ENCODE measurements around the gene TRIM43. TPM values are rescaled to one million over a fixed set of nuclear protein-coding genes. Genes with fewer than 3 reads are reported as not detected.
A peak's percentile ranks its signal among the peaks of the same experiment; 100 is the strongest.
"Not testable (repeated sequence)": the region's sequence is repeated elsewhere in the genome, so short reads cannot be mapped to it uniquely, and the experiment has no call there.

TRIM43 gene
- total and polyA plus RNA-seq, 2 of the 4 experiments (the other 2 are of a cell fraction), result not detected

DNA sequence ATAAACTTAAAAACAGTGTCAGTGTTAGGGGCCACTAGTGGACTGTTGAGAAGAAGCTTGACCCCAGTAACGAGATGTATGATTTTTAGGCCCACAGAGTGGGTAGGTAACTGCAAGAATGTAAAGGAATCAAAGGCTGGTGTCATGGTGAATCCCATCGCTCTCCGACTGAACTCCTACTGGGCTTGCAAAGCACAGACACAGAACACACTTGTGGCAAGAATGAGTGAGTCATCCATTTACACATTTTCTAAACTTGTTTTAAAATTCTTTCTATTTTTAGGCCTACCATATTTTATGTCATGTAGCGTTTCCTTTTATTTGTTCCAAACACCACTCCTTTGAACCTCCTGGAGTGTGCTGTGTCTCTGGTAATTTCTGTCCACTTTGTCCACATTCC is 51.1 kb downstream of the TRIM43 start:
- H3K9ac ChIP-seq (ENCODE audit: low read depth, low read length); H2BK20ac ChIP-seq (ENCODE audit: low read depth, low read length); H3K36me3 ChIP-seq (ENCODE audit: control insufficient read depth, insufficient read depth, low read length); H2AFZ ChIP-seq (replicated peaks; ENCODE audit: low read length, poor library complexity); H4K5ac ChIP-seq (ENCODE audit: low read depth, low read length); DNase-seq; H3K9me1 ChIP-seq (ENCODE audit: insufficient read depth, low read length); POLR2A ChIA-PET (ENCODE audit: unreplicated experiment); H3K27me3 ChIP-seq (ENCODE audit: control insufficient read depth, insufficient read depth, low read length); H3K27ac ChIP-seq (ENCODE audit: insufficient read depth, low read length); H3K18ac ChIP-seq (ENCODE audit: low read depth, low read length); CTCF ChIA-PET; H4K91ac ChIP-seq (ENCODE audit: insufficient read depth, low read depth, low read length); dilution Hi-C loops (cut with HindIII; ENCODE audit: low sequenced_read_pairs, unreplicated experiment); H4K8ac ChIP-seq (ENCODE audit: low read depth in 2 of 2, low read length in 2 of 2); H2AK9ac ChIP-seq (replicated peaks; ENCODE audit: low read depth, low read length, poor library complexity); in situ Hi-C loops (cut with MboI; ENCODE audit: low sequenced_read_pairs); BruUV-seq (replicated peaks); H2BK15ac ChIP-seq (ENCODE audit: low read depth, low read length); H4K20me1 ChIP-seq (ENCODE audit: insufficient read depth, low read length); H3K56ac ChIP-seq (ENCODE audit: extremely low read depth, insufficient read depth, low read length); H3K4me2 ChIP-seq (ENCODE audit: low read depth, low read length); H3K9me3 ChIP-seq (ENCODE audit: control insufficient read depth, insufficient read depth, low read length); H3K23ac ChIP-seq (ENCODE audit: low read depth, low read length); H3K4me3 ChIP-seq (ENCODE audit: insufficient read depth, low read depth, low read length); H3K4me1 ChIP-seq (ENCODE audit: control insufficient read depth, insufficient read depth, low read length); H3K14ac ChIP-seq (replicated peaks; ENCODE audit: low read depth, low read length); H2AK5ac ChIP-seq (ENCODE audit: low read depth, low read length); intact Hi-C loops (cut with micrococcal nuclease); H3K4ac ChIP-seq (ENCODE audit: low read depth, low read length); H3K79me1 ChIP-seq (ENCODE audit: low read depth in 1 of 2, low read length in 2 of 2): not testable (repeated sequence)
- WGBS, 2 experiments (ENCODE audit: extremely low coverage in 2 of 2, insufficient read length in 1 of 2), result no CpG with 5 or more reads among the region's 4 CpGs
- ATAC-seq (ENCODE audit: low read depth), result peak; percentile 56
- H2BK120ac ChIP-seq (ENCODE audit: low read depth, low read length), result 0 out of 2 replicates have a peak overlapping the region, but pooled peaks have one; percentile 32
- peak overlapping the region; percentile 39 for H2BK5ac ChIP-seq (ENCODE audit: low read depth, low read length, poor library complexity, severe bottlenecking)

DNA sequence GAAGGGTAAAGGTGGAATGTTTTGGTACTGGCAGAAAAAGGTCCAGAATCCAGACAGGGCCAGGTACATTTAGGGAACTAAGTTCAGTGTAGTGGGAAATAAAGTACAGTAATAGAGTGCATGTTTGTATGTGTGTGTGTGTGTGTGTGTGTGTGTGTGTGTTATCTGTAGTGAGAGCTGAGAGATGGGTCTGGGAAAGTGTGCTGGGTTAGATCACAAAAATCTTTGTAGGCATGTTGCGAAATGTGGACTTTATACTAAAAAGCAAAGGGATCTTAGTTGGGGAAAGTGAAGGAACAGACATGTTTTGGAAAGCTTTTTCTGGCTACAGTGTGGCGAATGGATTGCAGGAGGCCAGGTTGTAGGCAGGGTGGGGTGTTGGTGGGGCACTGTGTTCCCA is 53.5 kb downstream of the TRIM43 start:
- H2AFZ ChIP-seq (replicated peaks; ENCODE audit: low read length, poor library complexity), result not testable (repeated sequence)

More for the DNA sequence above, 53.5 kb downstream of the TRIM43 start:
- CTCF ChIA-PET; H3K9ac ChIP-seq (ENCODE audit: low read depth, low read length); DNase-seq; H2AK5ac ChIP-seq (ENCODE audit: low read depth, low read length); H3K4ac ChIP-seq (ENCODE audit: low read depth, low read length); H2BK20ac ChIP-seq (ENCODE audit: low read depth, low read length); dilution Hi-C loops (cut with HindIII; ENCODE audit: low sequenced_read_pairs, unreplicated experiment); H3K4me2 ChIP-seq (ENCODE audit: low read depth, low read length); H3K27ac ChIP-seq (ENCODE audit: insufficient read depth, low read length); H2AK9ac ChIP-seq (replicated peaks; ENCODE audit: low read depth, low read length, poor library complexity); H4K8ac ChIP-seq (ENCODE audit: low read depth in 2 of 2, low read length in 2 of 2); H3K4me3 ChIP-seq (ENCODE audit: insufficient read depth, low read depth, low read length); H3K79me1 ChIP-seq (ENCODE audit: low read depth in 1 of 2, low read length in 2 of 2); H3K9me3 ChIP-seq (ENCODE audit: control insufficient read depth, insufficient read depth, low read length); H3K18ac ChIP-seq (ENCODE audit: low read depth, low read length); H4K91ac ChIP-seq (ENCODE audit: insufficient read depth, low read depth, low read length); H2BK5ac ChIP-seq (ENCODE audit: low read depth, low read length, poor library complexity, severe bottlenecking); BruUV-seq (replicated peaks); H2BK120ac ChIP-seq (ENCODE audit: low read depth, low read length); ATAC-seq (ENCODE audit: low read depth); H3K23ac ChIP-seq (ENCODE audit: low read depth, low read length); H3K4me1 ChIP-seq (ENCODE audit: control insufficient read depth, insufficient read depth, low read length); H3K14ac ChIP-seq (replicated peaks; ENCODE audit: low read depth, low read length); intact Hi-C loops (cut with micrococcal nuclease); in situ Hi-C loops (cut with MboI; ENCODE audit: low sequenced_read_pairs); H3K36me3 ChIP-seq (ENCODE audit: control insufficient read depth, insufficient read depth, low read length); H4K5ac ChIP-seq (ENCODE audit: low read depth, low read length); POLR2A ChIA-PET (ENCODE audit: unreplicated experiment); H4K20me1 ChIP-seq (ENCODE audit: insufficient read depth, low read length); H3K56ac ChIP-seq (ENCODE audit: extremely low read depth, insufficient read depth, low read length); H3K9me1 ChIP-seq (ENCODE audit: insufficient read depth, low read length); H3K27me3 ChIP-seq (ENCODE audit: control insufficient read depth, insufficient read depth, low read length): not testable (repeated sequence)
- WGBS, 2 experiments (ENCODE audit: extremely low coverage in 2 of 2, insufficient read length in 1 of 2), result no CpG with 5 or more reads among the region's 2 CpGs
- 0 out of 3 replicates have a peak overlapping the region, but pooled peaks have one; percentile 90 for H2BK15ac ChIP-seq (ENCODE audit: low read depth, low read length)

Data from IMR-90 (cell line).